NCI-H2171 (cell line): ENCODE measurements around the gene SLC45A2.
"Not testable (repeated sequence)": the region's sequence is repeated elsewhere in the genome, so short reads cannot be mapped to it uniquely, and the experiment has no call there.

Experiments used
- DNase-seq: peaks from one replicate; lab custom pipeline; 2025; lab: John Stamatoyannopoulos, UW

Gene SLC45A2

GRCh38 chr5:33921002-33921401 is 63.5 kb downstream of the SLC45A2 start:
- DNase-seq = no peak

GRCh38 chr5:33914844-33915243 is 69.6 kb downstream of the SLC45A2 start:
- DNase-seq = not testable (repeated sequence)

- not testable (repeated sequence) for DNase-seq
Measured at GRCh38 chr5:33906248-33906647, 78.2 kb downstream of the SLC45A2 start.

GRCh38 chr5:33905381-33905780 is 79.1 kb downstream of the SLC45A2 start:
- no peak for DNase-seq

- DNase-seq = no peak
Measured at GRCh38 chr5:33903118-33903517, 81.4 kb downstream of the SLC45A2 start.

- no peak for DNase-seq
Measured at GRCh38 chr5:33901156-33901555, 83.3 kb downstream of the SLC45A2 start.
